Endothelial cell (in vitro differentiated cells): ENCODE measurements around the gene SORCS3. TPM values are rescaled to one million over a fixed set of nuclear protein-coding genes. Genes with fewer than 3 reads are reported as not detected.

Experiments used
- DNase-seq: peaks from one replicate; pipeline ENCODE4 v3.0.0; 2021; ENCODE audit warnings: low spot score
- H3K27ac Mint-ChIP-seq: one replicate; pipeline ENCODE4 v1.8.0; 2021; ENCODE audit warnings: mixed read lengths, inconsistent platforms; ENCODE audit not compliant: unreplicated experiment
- H3K27me3 Mint-ChIP-seq: one replicate; pipeline ENCODE4 v1.8.0; 2021; ENCODE audit warnings: mild to moderate bottlenecking, moderate library complexity, mixed read lengths, inconsistent platforms; ENCODE audit not compliant: unreplicated experiment
- H3K36me3 Mint-ChIP-seq: one replicate; pipeline ENCODE4 v1.8.0; 2021; ENCODE audit warnings: mild to moderate bottlenecking, low read depth, mixed read lengths, inconsistent platforms; ENCODE audit not compliant: unreplicated experiment
- H3K4me1 Mint-ChIP-seq: one replicate; pipeline ENCODE4 v1.8.0; 2021; ENCODE audit warnings: mild to moderate bottlenecking, mixed read lengths, inconsistent platforms; ENCODE audit not compliant: unreplicated experiment
- H3K4me3 Mint-ChIP-seq: one replicate; pipeline ENCODE4 v1.8.0; 2021; ENCODE audit warnings: mild to moderate bottlenecking, mixed read lengths, inconsistent platforms; ENCODE audit not compliant: unreplicated experiment
- H3K9me3 Mint-ChIP-seq: one replicate; pipeline ENCODE4 v1.8.0; 2021; ENCODE audit warnings: mixed read lengths, inconsistent platforms; ENCODE audit not compliant: unreplicated experiment
- CTCF ChIP-seq: fragments of 200-600 bp; sonication (generic); IDR thresholded peaks from one replicate; pipeline ENCODE4 v1.5.0; 2021; ENCODE audit warnings: antibody characterized with exemption; ENCODE audit not compliant: unreplicated experiment
- total RNA-seq: library from RNA; stranded (reverse); fragmentation: NEBNext Ultra II Directional; extraction: Animal tissue kit (Norgen Biotek cat#: 25700); gene quantifications from one replicate; pipeline ENCODE4 v1.2.1, GENCODE V29; 2021; ENCODE audit not compliant: unreplicated experiment

Gene SORCS3
- total RNA-seq, 1 donor from 2014 or later: not detected

GRCh38 chr10:104834580-104834979 lies 193.5 kb downstream of the SORCS3 start:
- DNase-seq: no peak
- TF ChIP-seq CTCF: no peak
- Mint-ChIP-seq H3K9me3 (no peaks in the 10 kb centered on the region), H3K4me1 (no peaks in the 10 kb centered on the region), H3K27me3 (peaks cover 1% of the 10 kb centered on the region), H3K4me3 (no peak overlapping the region), H3K27ac (no peak overlapping the region), H3K36me3 (no peaks in the 10 kb centered on the region)

DNA sequence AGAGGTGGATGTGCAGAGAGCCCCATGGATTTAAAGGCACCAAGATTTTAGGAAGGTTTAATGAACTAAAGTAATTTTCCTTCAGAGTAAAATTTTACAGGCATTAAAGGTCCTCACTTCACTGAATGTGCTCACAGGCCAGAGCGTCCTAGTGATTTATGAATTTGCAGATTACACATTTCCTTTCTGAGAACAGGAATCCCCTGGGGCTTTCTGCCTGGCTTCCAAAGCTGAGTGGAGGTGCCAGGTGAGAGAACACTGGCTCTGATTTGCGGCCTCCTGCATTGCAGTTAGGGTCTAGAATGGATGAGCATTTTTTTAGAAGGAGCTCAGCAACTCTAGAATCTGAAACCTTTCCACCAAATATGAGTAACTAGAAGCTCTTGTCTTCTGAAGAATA lies 194.3 kb downstream of the SORCS3 start:
- Mint-ChIP-seq H3K27ac (no peak overlapping the region), H3K9me3 (no peaks in the 10 kb centered on the region), H3K27me3 (peaks cover 1% of the 10 kb centered on the region), H3K36me3 (no peaks in the 10 kb centered on the region), H3K4me3 (no peak overlapping the region), H3K4me1 (no peaks in the 10 kb centered on the region)
- no peak for TF ChIP-seq CTCF
- DNase-seq: no peak

DNA sequence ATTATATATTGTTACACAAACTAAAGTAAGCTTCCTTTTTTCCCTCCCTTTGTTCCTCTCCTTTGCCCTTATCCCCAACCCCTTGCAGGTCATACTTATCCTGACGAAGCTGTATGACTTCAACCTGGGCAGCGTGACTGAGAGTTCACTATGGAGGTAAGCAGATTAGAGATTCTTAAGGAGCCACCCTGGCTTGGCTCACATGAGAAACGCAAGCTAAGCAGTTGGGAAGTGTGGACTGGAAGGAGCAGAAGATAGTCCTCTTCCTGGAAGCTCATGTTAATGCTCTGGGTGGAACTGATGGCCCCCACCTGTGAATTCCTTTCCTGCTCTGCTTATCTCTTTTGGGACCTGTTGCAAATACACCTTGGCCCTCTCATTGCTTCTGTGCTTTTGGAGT lies 201.6 kb downstream of the SORCS3 start:
- Mint-ChIP-seq H3K36me3 (no peaks in the 10 kb centered on the region), H3K4me3 (no peak overlapping the region), H3K27ac (no peak overlapping the region), H3K4me1 (peaks cover 2% of the 10 kb centered on the region), H3K27me3 (no peaks in the 10 kb centered on the region), H3K9me3 (no peaks in the 10 kb centered on the region)
- no peak for DNase-seq
- TF ChIP-seq CTCF: no peak

DNA sequence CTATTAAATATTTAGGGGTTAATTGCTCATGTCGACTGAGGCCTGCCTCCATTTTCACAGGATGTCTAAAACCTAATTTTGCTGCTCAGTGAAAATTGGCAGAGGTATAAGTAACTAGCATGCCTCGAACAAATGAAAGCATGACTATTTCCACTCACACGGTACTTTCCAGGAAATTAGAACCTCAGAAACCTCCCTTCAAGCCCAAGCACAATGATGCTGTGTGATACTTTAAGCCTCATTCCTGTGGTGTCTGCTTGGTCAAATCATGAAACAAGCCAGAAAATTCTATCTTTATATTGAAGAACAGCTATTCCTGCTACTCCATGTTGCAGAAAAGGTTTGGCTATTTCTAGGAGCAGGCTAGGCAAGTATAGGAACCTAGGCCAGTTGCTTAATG lies 203.0 kb downstream of the SORCS3 start:
- Mint-ChIP-seq H3K36me3 (no peaks in the 10 kb centered on the region), H3K4me1 (peaks cover 2% of the 10 kb centered on the region), H3K4me3 (no peak overlapping the region), H3K27me3 (no peaks in the 10 kb centered on the region), H3K27ac (no peak overlapping the region), H3K9me3 (no peaks in the 10 kb centered on the region)
- no peak for TF ChIP-seq CTCF
- DNase-seq: no peak

DNA sequence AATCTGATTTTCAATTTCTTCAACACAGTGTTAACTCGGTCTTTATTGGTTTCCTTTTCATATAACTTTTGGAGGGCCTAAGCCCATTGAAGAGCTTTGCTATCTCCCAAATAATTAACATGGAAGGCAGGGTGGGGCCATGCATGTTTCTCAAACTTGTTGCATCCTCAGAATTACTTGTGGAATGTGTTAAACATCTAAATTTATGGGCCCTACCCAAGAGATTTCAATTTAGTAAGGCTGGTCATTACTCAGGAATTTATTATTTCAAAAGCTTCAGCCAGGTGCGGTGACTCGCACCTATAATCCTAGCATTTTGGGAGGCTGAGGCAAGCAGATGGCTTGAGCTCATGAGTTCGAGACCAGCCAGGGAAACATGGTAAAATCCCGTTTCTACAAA lies 208.9 kb downstream of the SORCS3 start:
- Mint-ChIP-seq H3K9me3 (no peaks in the 10 kb centered on the region), H3K27ac (no peak overlapping the region), H3K27me3 (no peaks in the 10 kb centered on the region), H3K4me3 (no peak overlapping the region), H3K36me3 (no peaks in the 10 kb centered on the region), H3K4me1 (peaks cover 2% of the 10 kb centered on the region)
- TF ChIP-seq CTCF: no peak
- DNase-seq: no peak
